SK-N-SH (cell line): ENCODE measurements around the gene PROSER3. TPM values are rescaled to one million over a fixed set of nuclear protein-coding genes. Genes with fewer than 3 reads are reported as not detected.

ENCODE experiments used
- CTCF ChIA-PET: fragments of 300-600, 350-600 bp; formaldehyde crosslinking; extraction: SDS; loops from one replicate; lab custom pipeline; 2021; lab: Yijun Ruan, JAX
- POLR2A ChIA-PET: fragments of 350-600 bp; sonication (Branson Sonifier 250); formaldehyde crosslinking; extraction: SDS; loops from one replicate; lab custom pipeline; 2020; ENCODE audit warnings: antibody characterized with exemption, inconsistent platforms; lab: Yijun Ruan, JAX
- DNase-seq: peaks from one replicate; pipeline ENCODE4 v3.0.0; 2012
- H2AFZ ChIP-seq: fragments of 200-600 bp; sonication (generic); 2 replicates; pipeline ENCODE4 v1.8.1; 2016; ENCODE audit warnings: antibody characterized with exemption, mild to moderate bottlenecking, low read depth
- H3F3A ChIP-seq: fragments of 200-600 bp; sonication (generic); replicated peaks from 2 replicates; pipeline ENCODE3; 2016; ENCODE audit warnings: antibody characterized with exemption, mild to moderate bottlenecking; ENCODE audit not compliant: insufficient read depth
- H3K27ac ChIP-seq, 2 experiments: fragments of 200-500 bp in 1 of 2; fragments of 200-600 bp in 1 of 2; sonication (Bioruptor generic) in 1 of 2; sonication (generic), shearing (Covaris generic) in 1 of 2; 2 replicates each; pipeline versions ENCODE4 v1.5.1 to v1.6.1; 2014 to 2016; ENCODE audit warnings: low read depth in 2 of 2, inconsistent platforms in 1 of 2, low read length in 1 of 2, mild to moderate bottlenecking in 1 of 2, mixed read lengths in 1 of 2
- H3K27me3 ChIP-seq: fragments of 200-600 bp; sonication (generic), shearing (Covaris generic); 2 replicates; pipeline ENCODE4 v1.6.1; 2016; ENCODE audit warnings: mixed run types; ENCODE audit not compliant: insufficient read depth
- H3K36me3 ChIP-seq, 2 experiments: fragments of 200-500 bp in 1 of 2; fragments of 200-600 bp in 1 of 2; sonication (Bioruptor generic) in 1 of 2; sonication (generic) in 1 of 2; replicated peaks in 1 of 2; 2 replicates each; pipeline versions ENCODE3 to v1.5.1; 2014 to 2016; ENCODE audit warnings: low read length in 1 of 2, mild to moderate bottlenecking in 1 of 2; ENCODE audit not compliant: insufficient read depth in 2 of 2, control insufficient read depth in 1 of 2
- H3K4me1 ChIP-seq, 2 experiments: fragments of 200-500 bp in 1 of 2; fragments of 200-600 bp in 1 of 2; sonication (Bioruptor generic) in 1 of 2; sonication (generic), shearing (Covaris generic) in 1 of 2; 2 replicates each; pipeline versions ENCODE4 v1.5.1 to v1.6.1; 2014 to 2016; ENCODE audit warnings: low read depth in 1 of 2, low read length in 1 of 2, mixed run types in 1 of 2; ENCODE audit not compliant: insufficient read depth in 2 of 2, control insufficient read depth in 1 of 2
- H3K4me2 ChIP-seq: fragments of 200-600 bp; sonication (generic), shearing (Covaris generic); 2 replicates; pipeline ENCODE4 v1.6.1; 2017; ENCODE audit warnings: mixed run types
- H3K4me3 ChIP-seq, 2 experiments: fragments of 200-500 bp in 1 of 2; fragments of 200-600 bp in 1 of 2; sonication (Bioruptor generic) in 1 of 2; sonication (generic), shearing (Covaris generic) in 1 of 2; 2 replicates each; pipeline versions ENCODE4 v1.5.1 to v1.8.1; 2014 to 2016; ENCODE audit warnings: low read depth in 2 of 2, inconsistent platforms in 1 of 2, low read length in 1 of 2, mild to moderate bottlenecking in 1 of 2, mixed read lengths in 1 of 2, moderate library complexity in 1 of 2
- H3K79me2 ChIP-seq: fragments of 200-600 bp; sonication (generic); 2 replicates; pipeline ENCODE4 v1.8.1; 2017; ENCODE audit warnings: mild to moderate bottlenecking; ENCODE audit not compliant: insufficient read depth
- H3K9ac ChIP-seq: fragments of 200-600 bp; sonication (generic); 2 replicates; pipeline ENCODE4 v1.6.1; 2017; ENCODE audit warnings: mixed run types
- H3K9me2 ChIP-seq: fragments of 200-600 bp; sonication (generic); 2 replicates; pipeline ENCODE4 v1.6.1; 2017; ENCODE audit warnings: mixed run types
- H3K9me3 ChIP-seq: fragments of 200-600 bp; sonication (generic); 2 replicates; pipeline ENCODE4 v1.6.1; 2017; ENCODE audit warnings: mixed run types, mild to moderate bottlenecking, moderate library complexity
- H4K20me1 ChIP-seq: fragments of 200-600 bp; sonication (generic); 2 replicates; pipeline ENCODE4 v1.6.1; 2017; ENCODE audit warnings: mild to moderate bottlenecking, mixed run types; ENCODE audit not compliant: insufficient read depth
- ELF1 ChIP-seq: IDR thresholded peaks from 2 replicates; pipeline ENCODE4 v1.4.0; 2012
- EP300 ChIP-seq, 2 experiments: IDR thresholded peaks; 2 replicates each; pipeline versions ENCODE4 v1.4.0 to v1.6.1; 2012; ENCODE audit warnings: borderline replicate concordance in 1 of 2, low read depth in 1 of 2, low read length in 1 of 2
- FOSL2 ChIP-seq: IDR thresholded peaks from 2 replicates; pipeline ENCODE4 v1.4.0; 2012; ENCODE audit warnings: low read depth, mild to moderate bottlenecking, moderate library complexity, borderline replicate concordance
- FOXJ3 ChIP-seq: sonication (generic); formaldehyde crosslinking; IDR thresholded peaks from 2 replicates; pipeline ENCODE4 v1.5.1; 2020; ENCODE audit warnings: mild to moderate bottlenecking, missing genetic modification reagents
- FOXM1 ChIP-seq: IDR thresholded peaks from 2 replicates; pipeline ENCODE4 v1.4.0; 2012; ENCODE audit warnings: low read depth, mild to moderate bottlenecking
- IRF3 ChIP-seq: fragments of 150-350 bp; IDR thresholded peaks from 2 replicates; pipeline ENCODE4 v1.6.1; 2016; ENCODE audit warnings: mild to moderate bottlenecking, low read depth, low read length
- JUND ChIP-seq: IDR thresholded peaks from 2 replicates; pipeline ENCODE4 v1.4.0; 2012
- MEF2A ChIP-seq: IDR thresholded peaks from 2 replicates; pipeline ENCODE4 v1.4.0; 2012; ENCODE audit warnings: low read depth, borderline replicate concordance
- NFIC ChIP-seq: IDR thresholded peaks from 2 replicates; pipeline ENCODE4 v1.4.0; 2012; ENCODE audit warnings: borderline replicate concordance
- NRF1 ChIP-seq: IDR thresholded peaks from 2 replicates; pipeline ENCODE4 v1.6.1; 2012; ENCODE audit warnings: low read depth, mild to moderate bottlenecking, low read length
- POLR2AphosphoS5 ChIP-seq: IDR thresholded peaks from 2 replicates; pipeline ENCODE4 v1.6.1; 2012; ENCODE audit warnings: low read depth, low read length
- RCOR1 ChIP-seq: fragments of 150-350 bp; IDR thresholded peaks from 2 replicates; pipeline ENCODE4 v1.6.1; 2017; ENCODE audit warnings: antibody characterized with exemption, low read length
- RXRA ChIP-seq: IDR thresholded peaks from 2 replicates; pipeline ENCODE4 v1.4.0; 2012; ENCODE audit warnings: low read depth, mild to moderate bottlenecking, borderline replicate concordance
- SIN3A ChIP-seq: IDR thresholded peaks from 2 replicates; pipeline ENCODE4 v1.6.1; 2012; ENCODE audit warnings: low read depth, mild to moderate bottlenecking, low read length, moderate library complexity, borderline replicate concordance
- SMC3 ChIP-seq: IDR thresholded peaks from 2 replicates; pipeline ENCODE4 v1.6.1; 2012; ENCODE audit warnings: low read depth, low read length, improper control_type of control experiment
- TAF1 ChIP-seq: IDR thresholded peaks from 2 replicates; pipeline ENCODE4 v1.6.1; 2012; ENCODE audit warnings: low read depth, mild to moderate bottlenecking, low read length, moderate library complexity, borderline replicate concordance
- TEAD4 ChIP-seq: IDR thresholded peaks from 2 replicates; pipeline ENCODE4 v1.4.0; 2012; ENCODE audit warnings: mild to moderate bottlenecking, borderline replicate concordance; ENCODE audit not compliant: insufficient read depth
- YY1 ChIP-seq: IDR thresholded peaks from 2 replicates; pipeline ENCODE4 v1.4.0; 2012; ENCODE audit warnings: low read depth, mild to moderate bottlenecking
- WGBS: methylation state at CpG from one replicate; pipeline ENCODE4 v1.1.6; 2017; ENCODE audit warnings: low lambda C conversion rate; 5-methylcytosine and 5-hydroxymethylcytosine counted together
- polyA plus RNA-seq, 3 experiments: library from polyadenylated mRNA; depleted of rRNA; stranded (reverse); fragments of >200 nt; gene quantifications; 2 replicates each; pipeline ENCODE4 v1.2.3, GENCODE V29; 2012
- TF ChIP-seq, protein P1 (sequence below): IDR thresholded peaks from 2 replicates; pipeline ENCODE4 v1.4.0; 2012; ENCODE audit warnings: low read depth, borderline replicate concordance
- TF ChIP-seq, protein P2 (sequence below): IDR thresholded peaks from 2 replicates; pipeline ENCODE4; 2012
- TF ChIP-seq, protein P3 (sequence below): IDR thresholded peaks from 2 replicates; pipeline ENCODE4 v1.4.0; 2012; ENCODE audit warnings: low read depth, borderline replicate concordance
- TF ChIP-seq, protein P4 (sequence below): fragments of 150-350 bp; IDR thresholded peaks from 2 replicates; pipeline ENCODE4 v1.6.1; 2017; ENCODE audit warnings: antibody characterized with exemption, low read length, low read depth, borderline replicate concordance
- TF ChIP-seq, protein P5 (sequence below): IDR thresholded peaks from 2 replicates; pipeline ENCODE4 v1.6.1; 2012; ENCODE audit warnings: mild to moderate bottlenecking, low read depth, low read length, moderate library complexity

The PROSER3 gene
- polyA plus RNA-seq, 1 of the 3 experiments (the other 2 are of a cell fraction): 12.5 TPM

GRCh38 chr19:35757231-35757748 lies 686 bp upstream of the PROSER3 start:
- peaks cover 4% of the 10 kb centered on the region for H4K20me1 ChIP-seq
- peaks cover 27% of the 10 kb centered on the region for H3K79me2 ChIP-seq
- no peaks in the 10 kb centered on the region for H3K9me2 ChIP-seq
- H3K9me3 ChIP-seq: no peaks in the 10 kb centered on the region
- ChIA-PET CTCF (interaction anchor here (1.5 kb wide), 1 partner anchor 12 kb away, joined by 5 read pairs; the partner anchor contains the start of genes PSENEN and U2AF1L4), POLR2A (interaction anchor here (0.8 to 1.7 kb wide), 5 partner anchors 9 to 112 kb away, joined by 3 to 11 read pairs (median 4); partner anchors contain the start of genes LIN37 and U2AF1L4)
- H3K9ac ChIP-seq: peak overlapping the region; percentile 100
- peaks cover 7 to 19% of the 10 kb centered on the region in 2 experiments; a peak in 3 of 4 replicates for H3K4me1 ChIP-seq
- peak overlapping the region; percentile 93 to 98 for H3K27ac ChIP-seq
- H2AFZ ChIP-seq: peak overlapping the region; percentile 63; the same call in 1 of the 2 replicates
- peaks cover 22 to 28% of the 10 kb centered on the region in 2 experiments for H3K36me3 ChIP-seq
- H3K4me2 ChIP-seq: peak overlapping the region; percentile 95
- peaks cover 10% of the 10 kb centered on the region for H3F3A ChIP-seq
- H3K27me3 ChIP-seq: no peaks in the 10 kb centered on the region
- peak; percentile 70 for DNase-seq
- WGBS: 25% methylated on average over 17 of the region's 19 CpGs
- H3K4me3 ChIP-seq: peak overlapping the region; percentile 87 to 99
- TF ChIP-seq POLR2AphosphoS5 (no peak; the same call in 1 of the 2 replicates), RXRA (no peak; the same call in 1 of the 2 replicates), TEAD4 (peak; percentile 69; the same call in 1 of the 2 replicates), IRF3 (no peak), NFIC (peak; percentile 14; the same call in 1 of the 2 replicates), FOXJ3 (CRISPR knock-in tag) (no peak), SIN3A (peak; percentile 71; the same call in 1 of the 2 replicates), NRF1 (no peak), FOXM1 (no peak), TAF1 (no peak), MEF2A (no peak), SMC3 (no peak), FOSL2 (peak; percentile 70), EP300 (IDR thresholded peaks at IDR 0.05; ENCODE audit: borderline replicate concordance in 1 of 2, low read depth in 1 of 2, low read length in 1 of 2) (no peak; a peak in 1 of 4 replicates), ELF1 (peak; percentile 38; the same call in 1 of the 2 replicates), JUND (peak; percentile 54; the same call in 1 of the 2 replicates), RCOR1 (no peak), YY1 (0 out of 2 replicates have a peak, but pooled peaks have one; percentile 46)
- TF ChIP-seq, protein P1, sequence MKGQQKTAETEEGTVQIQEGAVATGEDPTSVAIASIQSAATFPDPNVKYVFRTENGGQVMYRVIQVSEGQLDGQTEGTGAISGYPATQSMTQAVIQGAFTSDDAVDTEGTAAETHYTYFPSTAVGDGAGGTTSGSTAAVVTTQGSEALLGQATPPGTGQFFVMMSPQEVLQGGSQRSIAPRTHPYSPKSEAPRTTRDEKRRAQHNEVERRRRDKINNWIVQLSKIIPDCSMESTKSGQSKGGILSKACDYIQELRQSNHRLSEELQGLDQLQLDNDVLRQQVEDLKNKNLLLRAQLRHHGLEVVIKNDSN: no peak
- TF ChIP-seq, protein P2, sequence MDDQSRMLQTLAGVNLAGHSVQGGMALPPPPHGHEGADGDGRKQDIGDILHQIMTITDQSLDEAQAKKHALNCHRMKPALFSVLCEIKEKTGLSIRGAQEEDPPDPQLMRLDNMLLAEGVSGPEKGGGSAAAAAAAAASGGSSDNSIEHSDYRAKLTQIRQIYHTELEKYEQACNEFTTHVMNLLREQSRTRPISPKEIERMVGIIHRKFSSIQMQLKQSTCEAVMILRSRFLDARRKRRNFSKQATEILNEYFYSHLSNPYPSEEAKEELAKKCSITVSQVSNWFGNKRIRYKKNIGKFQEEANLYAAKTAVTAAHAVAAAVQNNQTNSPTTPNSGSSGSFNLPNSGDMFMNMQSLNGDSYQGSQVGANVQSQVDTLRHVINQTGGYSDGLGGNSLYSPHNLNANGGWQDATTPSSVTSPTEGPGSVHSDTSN: peak; percentile 88
- TF ChIP-seq, protein P3, sequence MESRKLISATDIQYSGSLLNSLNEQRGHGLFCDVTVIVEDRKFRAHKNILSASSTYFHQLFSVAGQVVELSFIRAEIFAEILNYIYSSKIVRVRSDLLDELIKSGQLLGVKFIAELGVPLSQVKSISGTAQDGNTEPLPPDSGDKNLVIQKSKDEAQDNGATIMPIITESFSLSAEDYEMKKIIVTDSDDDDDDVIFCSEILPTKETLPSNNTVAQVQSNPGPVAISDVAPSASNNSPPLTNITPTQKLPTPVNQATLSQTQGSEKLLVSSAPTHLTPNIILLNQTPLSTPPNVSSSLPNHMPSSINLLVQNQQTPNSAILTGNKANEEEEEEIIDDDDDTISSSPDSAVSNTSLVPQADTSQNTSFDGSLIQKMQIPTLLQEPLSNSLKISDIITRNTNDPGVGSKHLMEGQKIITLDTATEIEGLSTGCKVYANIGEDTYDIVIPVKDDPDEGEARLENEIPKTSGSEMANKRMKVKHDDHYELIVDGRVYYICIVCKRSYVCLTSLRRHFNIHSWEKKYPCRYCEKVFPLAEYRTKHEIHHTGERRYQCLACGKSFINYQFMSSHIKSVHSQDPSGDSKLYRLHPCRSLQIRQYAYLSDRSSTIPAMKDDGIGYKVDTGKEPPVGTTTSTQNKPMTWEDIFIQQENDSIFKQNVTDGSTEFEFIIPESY: no peak
- TF ChIP-seq, protein P4, sequence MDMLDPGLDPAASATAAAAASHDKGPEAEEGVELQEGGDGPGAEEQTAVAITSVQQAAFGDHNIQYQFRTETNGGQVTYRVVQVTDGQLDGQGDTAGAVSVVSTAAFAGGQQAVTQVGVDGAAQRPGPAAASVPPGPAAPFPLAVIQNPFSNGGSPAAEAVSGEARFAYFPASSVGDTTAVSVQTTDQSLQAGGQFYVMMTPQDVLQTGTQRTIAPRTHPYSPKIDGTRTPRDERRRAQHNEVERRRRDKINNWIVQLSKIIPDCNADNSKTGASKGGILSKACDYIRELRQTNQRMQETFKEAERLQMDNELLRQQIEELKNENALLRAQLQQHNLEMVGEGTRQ: no peak
- TF ChIP-seq, protein P5, sequence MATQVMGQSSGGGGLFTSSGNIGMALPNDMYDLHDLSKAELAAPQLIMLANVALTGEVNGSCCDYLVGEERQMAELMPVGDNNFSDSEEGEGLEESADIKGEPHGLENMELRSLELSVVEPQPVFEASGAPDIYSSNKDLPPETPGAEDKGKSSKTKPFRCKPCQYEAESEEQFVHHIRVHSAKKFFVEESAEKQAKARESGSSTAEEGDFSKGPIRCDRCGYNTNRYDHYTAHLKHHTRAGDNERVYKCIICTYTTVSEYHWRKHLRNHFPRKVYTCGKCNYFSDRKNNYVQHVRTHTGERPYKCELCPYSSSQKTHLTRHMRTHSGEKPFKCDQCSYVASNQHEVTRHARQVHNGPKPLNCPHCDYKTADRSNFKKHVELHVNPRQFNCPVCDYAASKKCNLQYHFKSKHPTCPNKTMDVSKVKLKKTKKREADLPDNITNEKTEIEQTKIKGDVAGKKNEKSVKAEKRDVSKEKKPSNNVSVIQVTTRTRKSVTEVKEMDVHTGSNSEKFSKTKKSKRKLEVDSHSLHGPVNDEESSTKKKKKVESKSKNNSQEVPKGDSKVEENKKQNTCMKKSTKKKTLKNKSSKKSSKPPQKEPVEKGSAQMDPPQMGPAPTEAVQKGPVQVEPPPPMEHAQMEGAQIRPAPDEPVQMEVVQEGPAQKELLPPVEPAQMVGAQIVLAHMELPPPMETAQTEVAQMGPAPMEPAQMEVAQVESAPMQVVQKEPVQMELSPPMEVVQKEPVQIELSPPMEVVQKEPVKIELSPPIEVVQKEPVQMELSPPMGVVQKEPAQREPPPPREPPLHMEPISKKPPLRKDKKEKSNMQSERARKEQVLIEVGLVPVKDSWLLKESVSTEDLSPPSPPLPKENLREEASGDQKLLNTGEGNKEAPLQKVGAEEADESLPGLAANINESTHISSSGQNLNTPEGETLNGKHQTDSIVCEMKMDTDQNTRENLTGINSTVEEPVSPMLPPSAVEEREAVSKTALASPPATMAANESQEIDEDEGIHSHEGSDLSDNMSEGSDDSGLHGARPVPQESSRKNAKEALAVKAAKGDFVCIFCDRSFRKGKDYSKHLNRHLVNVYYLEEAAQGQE: peak; percentile 32; the same call in 1 of the 2 replicates
